HL-60 (cell line): ENCODE results near the gene WNT6.

Experiments used
- DNase-seq, 2 experiments: peaks; one replicate each; pipeline ENCODE4 v3.0.0-alpha.2; 2010 to 2020; ENCODE audit warnings: low read depth in 1 of 2, low spot score in 1 of 2
- H3K27ac ChIP-seq: fragments of 250-450 bp; sonication (Bioruptor Pico); replicated peaks from 2 replicates; pipeline ENCODE4 v1.5.1; 2020; ENCODE audit warnings: mild to moderate bottlenecking, moderate library complexity
- H3K27me3 ChIP-seq: fragments of 250-450 bp; sonication (Bioruptor Pico); 2 replicates; pipeline ENCODE4 v1.5.1; 2021; ENCODE audit warnings: mild to moderate bottlenecking, moderate library complexity; ENCODE audit not compliant: insufficient read depth, poor library complexity, severe bottlenecking
- H3K4me3 ChIP-seq: replicated peaks from 2 replicates; pipeline ENCODE4 v1.5.1; 2011; ENCODE audit warnings: mild to moderate bottlenecking, control low read depth, low read length; ENCODE audit not compliant: insufficient read depth
- CTCF ChIP-seq: IDR thresholded peaks from one replicate; pipeline ENCODE4 v1.5.1; 2011; ENCODE audit warnings: low read length, control low read depth, inconsistent platforms; ENCODE audit not compliant: insufficient read depth
- GABPA ChIP-seq: IDR thresholded peaks from 2 replicates; pipeline ENCODE4 v1.6.1; 2012; ENCODE audit warnings: low read depth
- POLR2AphosphoS5 ChIP-seq: IDR thresholded peaks from 2 replicates; pipeline ENCODE4 v1.6.1; 2012; ENCODE audit warnings: low read depth
- REST ChIP-seq: IDR thresholded peaks from 2 replicates; pipeline ENCODE4 v1.6.1; 2012; ENCODE audit warnings: low read depth; ENCODE audit not compliant: insufficient replicate concordance
- SPI1 ChIP-seq: IDR thresholded peaks from 2 replicates; pipeline ENCODE4 v1.6.1; 2012; ENCODE audit warnings: low read depth, mild to moderate bottlenecking, borderline replicate concordance

WNT6 gene

GRCh38 chr2:218858671-218859555, 692 bp upstream of the WNT6 start:
- H3K27me3 ChIP-seq, result peaks cover 72% of the 10 kb centered on the region
- no peak for TF ChIP-seq CTCF
- TF ChIP-seq GABPA, result no peak
- no peak for TF ChIP-seq REST
- TF ChIP-seq SPI1, result no peak
- no peak for TF ChIP-seq POLR2AphosphoS5
- H3K27ac ChIP-seq, result no peak overlapping the region
- DNase-seq, result no peak
- no peak overlapping the region for H3K4me3 ChIP-seq

DNA sequence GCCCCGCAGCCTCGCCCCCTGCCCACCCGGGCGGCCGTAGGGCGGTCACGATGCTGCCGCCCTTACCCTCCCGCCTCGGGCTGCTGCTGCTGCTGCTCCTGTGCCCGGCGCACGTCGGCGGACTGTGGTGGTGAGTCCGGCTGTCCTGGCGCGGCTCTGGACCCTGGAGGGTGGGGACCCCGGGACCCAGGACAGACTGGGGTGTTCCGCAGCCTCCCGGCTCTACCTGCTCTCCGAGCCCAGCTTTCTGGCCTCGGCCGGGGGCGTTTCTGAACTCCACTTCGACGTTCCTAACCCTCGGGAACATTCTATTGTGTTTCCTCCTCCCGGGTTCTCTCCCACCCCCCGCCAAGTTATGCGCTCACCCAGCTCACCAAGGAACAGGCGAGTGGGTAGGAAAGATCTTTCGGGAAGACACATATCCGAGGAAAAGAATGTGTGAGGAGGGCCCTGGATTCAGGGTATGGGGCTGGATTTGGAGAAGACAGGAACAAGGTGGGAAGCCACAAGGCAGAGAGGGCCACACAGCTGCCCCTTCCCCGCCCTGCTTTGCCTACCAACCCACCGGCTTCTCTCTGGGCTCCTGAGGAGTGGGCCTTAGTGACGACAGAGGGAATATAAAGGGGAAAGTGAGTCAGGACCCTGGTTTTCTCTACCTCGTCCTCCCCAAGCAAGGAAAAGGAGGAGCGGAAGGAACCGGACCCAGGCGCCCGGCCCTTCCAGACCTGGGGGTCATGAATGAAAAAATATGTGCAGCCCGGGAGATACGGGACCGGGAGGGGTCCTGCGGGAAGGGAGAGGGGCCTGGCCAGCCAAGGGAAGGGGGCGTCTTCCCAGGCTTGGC, 605 bp downstream of the WNT6 start:
- TF ChIP-seq REST (no peak), POLR2AphosphoS5 (no peak), SPI1 (no peak), CTCF (no peak), GABPA (no peak)
- Histone ChIP-seq H3K27me3 (peaks cover 63% of the 10 kb centered on the region), H3K4me3 (no peak overlapping the region), H3K27ac (no peak overlapping the region)
- no peak for DNase-seq

- Histone ChIP-seq H3K27ac (no peak overlapping the region), H3K4me3 (no peak overlapping the region), H3K27me3 (peaks cover 59% of the 10 kb centered on the region)
- TF ChIP-seq CTCF (no peak), REST (no peak), GABPA (no peak), POLR2AphosphoS5 (no peak)
- DNase-seq, result no peak
Observed at GRCh38 chr2:218860950-218861381, 1.4 kb downstream of the WNT6 start.
